ENCODE results near the gene KIT.

The KIT gene

DNA sequence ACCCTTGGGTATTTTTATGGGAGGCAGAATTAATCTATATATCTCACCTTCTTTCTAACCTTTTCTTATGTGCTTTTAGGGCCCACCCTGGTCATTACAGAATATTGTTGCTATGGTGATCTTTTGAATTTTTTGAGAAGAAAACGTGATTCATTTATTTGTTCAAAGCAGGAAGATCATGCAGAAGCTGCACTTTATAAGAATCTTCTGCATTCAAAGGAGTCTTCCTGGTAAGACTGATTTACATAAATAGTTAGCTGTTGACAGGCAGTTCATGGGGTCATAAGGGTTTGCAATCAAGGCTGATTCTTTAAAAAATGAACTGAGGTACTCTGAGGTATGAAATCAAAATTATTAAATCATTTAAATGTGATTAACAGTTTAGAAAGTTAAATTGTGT, 71.5 kb downstream of the KIT start:
- Mint-ChIP-seq H3K4me3 (no peak overlapping the region), H3K4me1 (no peaks in the 10 kb centered on the region), H3K27ac (no peak overlapping the region), H3K27me3 (no peaks in the 10 kb centered on the region), H3K9me3 (no peaks in the 10 kb centered on the region), H3K36me3 (no peaks in the 10 kb centered on the region)
- CTCF ChIA-PET = no interaction called here
- DNase-seq = no peak

DNA sequence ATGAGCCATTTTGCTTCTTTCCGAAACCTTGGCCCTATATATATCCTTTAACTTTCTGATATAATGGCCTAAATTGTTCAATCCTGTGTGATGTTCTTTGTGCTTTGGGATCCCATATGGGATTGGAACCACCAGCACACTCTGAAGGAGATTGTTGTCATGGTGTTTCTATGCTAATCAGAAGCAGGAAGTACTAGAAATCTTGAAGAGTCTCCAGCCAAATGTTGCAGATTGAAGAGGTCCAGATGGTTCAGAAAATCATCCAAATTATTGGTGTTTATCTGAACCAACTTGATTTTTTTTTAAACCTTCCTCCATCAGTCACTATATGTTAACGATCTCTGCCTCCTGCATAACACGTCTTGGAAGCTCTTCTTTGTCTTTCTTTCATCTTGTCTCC, 72.8 kb downstream of the KIT start:
- H3K27ac Mint-ChIP-seq = no peak overlapping the region

DNA sequence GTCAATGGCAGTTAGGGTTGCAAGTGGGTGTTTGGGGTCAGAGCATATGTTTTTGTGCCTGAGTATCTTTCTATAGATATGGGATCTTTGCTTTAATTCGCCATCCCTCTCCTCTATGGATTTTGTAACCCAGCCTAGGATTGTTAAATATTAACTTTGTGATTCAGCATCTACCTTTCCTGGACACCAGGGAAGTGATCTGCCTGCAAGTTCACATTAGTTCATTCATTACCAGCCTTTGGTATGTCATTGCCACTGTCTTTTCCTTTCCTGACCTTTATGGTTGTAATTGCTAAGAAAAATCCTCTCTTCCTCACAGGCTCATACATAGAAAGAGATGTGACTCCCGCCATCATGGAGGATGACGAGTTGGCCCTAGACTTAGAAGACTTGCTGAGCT, 73.8 kb downstream of the KIT start:
- Mint-ChIP-seq H3K9me3 (no peaks in the 10 kb centered on the region), H3K27me3 (no peaks in the 10 kb centered on the region), H3K4me3 (no peak overlapping the region), H3K27ac (no peak overlapping the region), H3K4me1 (no peaks in the 10 kb centered on the region), H3K36me3 (no peaks in the 10 kb centered on the region)
- no peak for DNase-seq
- CTCF ChIA-PET = no interaction called here

More for the DNA sequence above, 72.8 kb downstream of the KIT start:
- DNase-seq = no peak
- Mint-ChIP-seq H3K27me3 (no peaks in the 10 kb centered on the region), H3K36me3 (no peaks in the 10 kb centered on the region), H3K4me1 (no peaks in the 10 kb centered on the region), H3K9me3 (no peaks in the 10 kb centered on the region), H3K4me3 (no peak overlapping the region)
- CTCF ChIA-PET = no interaction called here

DNA sequence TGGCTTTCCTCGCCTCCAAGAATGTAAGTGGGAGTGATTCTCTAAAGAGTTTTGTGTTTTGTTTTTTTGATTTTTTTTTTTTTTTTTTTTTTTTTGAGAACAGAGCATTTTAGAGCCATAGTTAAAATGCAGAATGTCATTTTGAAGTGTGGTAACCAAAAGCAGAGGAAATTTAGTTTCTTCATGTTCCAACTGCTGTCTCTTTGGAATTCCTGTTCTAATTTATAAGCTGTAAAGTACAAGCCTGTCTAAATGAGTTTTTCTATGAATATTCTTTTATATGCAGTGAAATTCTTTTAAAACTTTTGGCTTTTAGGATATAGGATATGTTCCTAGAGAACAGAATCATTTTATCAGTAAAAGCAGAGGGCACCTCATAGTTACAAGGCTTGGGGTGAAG, 74.2 kb downstream of the KIT start:
- no peak overlapping the region for H3K4me3 Mint-ChIP-seq
- no peak for DNase-seq
- H3K4me1 Mint-ChIP-seq = no peaks in the 10 kb centered on the region
- no peaks in the 10 kb centered on the region for H3K27me3 Mint-ChIP-seq
- CTCF ChIA-PET = no interaction called here
- H3K36me3 Mint-ChIP-seq = no peaks in the 10 kb centered on the region
- H3K27ac Mint-ChIP-seq = no peak overlapping the region
- no peaks in the 10 kb centered on the region for H3K9me3 Mint-ChIP-seq

DNA sequence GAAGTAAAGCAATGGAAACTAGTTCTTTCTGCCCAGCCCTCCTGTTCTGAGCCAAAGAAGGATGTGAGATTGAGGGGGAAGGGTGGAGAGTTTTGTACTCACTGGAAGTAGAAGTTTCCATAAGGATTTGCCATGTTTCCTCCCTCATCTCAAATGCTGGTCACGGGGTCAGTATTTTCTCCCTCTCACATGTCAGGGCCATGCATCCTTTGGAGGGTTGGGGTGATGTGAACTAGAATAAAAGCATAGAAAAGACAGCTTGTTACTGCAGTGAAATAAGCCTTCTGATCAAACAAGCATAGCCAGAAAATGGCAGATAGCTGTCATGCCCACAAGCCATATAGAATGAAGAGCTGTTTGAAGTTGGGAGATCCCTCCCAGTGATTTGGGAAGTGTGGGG, 79.7 kb downstream of the KIT start:
- H3K27me3 Mint-ChIP-seq = no peaks in the 10 kb centered on the region
- no peak overlapping the region for H3K4me3 Mint-ChIP-seq
- no peak overlapping the region for H3K27ac Mint-ChIP-seq
- H3K4me1 Mint-ChIP-seq = no peaks in the 10 kb centered on the region
- no peaks in the 10 kb centered on the region for H3K36me3 Mint-ChIP-seq
- DNase-seq = no peak
- CTCF ChIA-PET = no interaction called here
- no peaks in the 10 kb centered on the region for H3K9me3 Mint-ChIP-seq

DNA sequence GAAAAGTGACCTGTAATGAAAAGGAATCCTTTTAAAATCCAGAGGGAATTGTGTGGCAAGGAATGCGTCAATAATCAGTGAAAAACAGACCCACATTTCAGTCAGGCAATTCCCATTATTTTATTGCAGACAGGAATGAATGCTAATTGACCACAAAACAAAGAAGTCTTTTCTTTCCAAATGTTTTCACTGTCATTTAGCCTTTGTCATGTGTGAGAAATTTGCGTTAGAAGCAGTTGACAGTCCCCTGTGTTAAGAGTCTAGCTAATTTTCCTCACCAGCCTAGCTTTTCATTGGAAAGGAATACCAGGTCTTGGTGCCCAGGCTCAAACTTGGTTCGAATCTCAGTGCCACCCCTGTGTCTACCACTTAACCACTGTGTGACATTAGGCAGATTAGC, 83.4 kb downstream of the KIT start:
- Mint-ChIP-seq H3K27me3 (no peaks in the 10 kb centered on the region), H3K9me3 (peaks cover 2% of the 10 kb centered on the region), H3K4me3 (no peak overlapping the region), H3K36me3 (no peaks in the 10 kb centered on the region), H3K27ac (no peak overlapping the region), H3K4me1 (no peaks in the 10 kb centered on the region)
- CTCF ChIA-PET = interaction anchor here (0.9 kb wide), 1 partner anchor 200 kb away, joined by 3 read pairs; no protein-coding TSS in a partner anchor
- no peak for DNase-seq

DNA sequence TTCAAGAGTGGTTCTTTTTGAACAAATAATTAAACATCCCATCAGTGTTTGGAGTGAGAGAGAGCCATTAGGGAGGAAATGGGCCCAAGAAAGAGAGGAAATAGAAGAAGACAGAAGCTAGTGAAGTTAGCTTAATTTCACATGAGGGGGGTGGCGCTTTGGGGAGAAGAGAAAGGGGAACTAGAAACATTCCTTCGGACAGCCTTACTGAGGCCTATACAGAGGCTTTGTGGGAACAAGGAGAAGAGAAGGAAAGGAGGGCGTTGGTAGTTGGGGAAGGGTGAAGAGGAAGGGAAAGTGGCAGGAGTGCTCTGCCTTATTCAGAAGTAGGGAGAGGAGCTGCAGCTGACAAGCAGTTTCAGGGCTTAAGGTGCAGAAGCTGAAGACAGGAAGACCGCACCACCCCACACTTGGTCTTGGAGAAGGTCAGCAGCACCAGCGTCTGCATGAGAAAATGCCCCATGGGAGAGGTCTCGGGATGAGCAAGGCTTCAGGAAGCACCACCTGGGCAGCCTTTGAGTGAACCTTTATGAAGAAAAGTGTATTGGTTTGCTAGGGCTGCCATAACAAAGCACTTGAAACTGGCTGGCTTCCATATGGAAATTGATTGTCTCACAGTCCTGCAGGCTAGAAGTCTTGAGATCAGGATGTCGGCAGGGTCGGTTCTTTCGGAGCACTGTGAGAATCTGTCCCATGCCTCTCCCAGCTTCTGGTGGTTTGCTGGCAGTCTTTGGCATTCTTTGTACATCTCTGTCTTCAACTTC, 85.1 kb downstream of the KIT start:
- Mint-ChIP-seq H3K27me3 (no peaks in the 10 kb centered on the region), H3K36me3 (no peaks in the 10 kb centered on the region), H3K27ac (no peak overlapping the region), H3K4me1 (no peaks in the 10 kb centered on the region), H3K9me3 (peaks cover 2% of the 10 kb centered on the region), H3K4me3 (no peak overlapping the region)
- CTCF ChIA-PET = no interaction called here
- no peak for DNase-seq

DNA sequence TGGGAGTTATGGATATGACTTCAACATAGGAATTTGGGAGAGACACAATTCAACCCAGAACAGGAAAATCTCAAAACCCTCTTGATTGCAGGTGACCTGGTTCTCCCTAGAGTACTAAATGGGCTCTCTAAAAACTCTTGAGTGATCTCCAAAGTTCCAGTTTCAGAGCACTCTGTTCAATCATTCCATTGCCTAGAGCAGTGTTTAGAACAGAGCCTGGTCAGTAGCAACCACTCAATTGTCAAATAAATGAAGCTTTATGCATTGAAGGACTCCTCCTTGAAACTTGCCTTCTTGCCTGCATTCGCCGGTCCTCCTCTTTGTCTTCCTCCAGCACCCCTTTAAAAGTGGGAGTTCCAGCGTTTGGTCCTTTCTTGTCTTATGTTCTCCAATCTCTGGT, 85.8 kb downstream of the KIT start:
- CTCF ChIA-PET = no interaction called here
- Mint-ChIP-seq H3K36me3 (no peaks in the 10 kb centered on the region), H3K27ac (no peak overlapping the region), H3K27me3 (no peaks in the 10 kb centered on the region), H3K9me3 (peaks cover 2% of the 10 kb centered on the region), H3K4me1 (no peaks in the 10 kb centered on the region), H3K4me3 (no peak overlapping the region)
- DNase-seq = no peak

DNA sequence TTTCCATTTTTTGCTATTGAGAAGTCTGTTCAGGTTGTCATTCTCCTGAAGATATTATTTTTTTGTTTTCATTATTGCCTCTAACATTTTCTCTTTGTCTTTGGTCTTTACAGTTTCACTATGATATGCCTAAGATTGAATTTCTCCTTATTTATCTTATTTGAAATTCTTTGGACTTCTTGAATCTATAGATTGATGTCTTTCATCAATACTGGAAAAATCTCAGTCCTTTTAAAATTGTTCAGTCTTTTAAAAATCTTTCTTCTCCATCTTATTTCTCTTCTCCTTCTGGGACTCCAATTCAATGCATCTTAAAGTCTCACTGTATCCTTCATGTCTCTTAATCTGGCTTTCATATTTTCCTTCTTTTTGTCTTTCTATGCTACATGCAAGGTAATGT, 86.7 kb downstream of the KIT start:
- CTCF ChIA-PET = no interaction called here
- DNase-seq = no peak
- H3K4me1 Mint-ChIP-seq = no peaks in the 10 kb centered on the region
- H3K27me3 Mint-ChIP-seq = no peaks in the 10 kb centered on the region
- H3K36me3 Mint-ChIP-seq = no peaks in the 10 kb centered on the region
- H3K4me3 Mint-ChIP-seq = no peak overlapping the region
- H3K9me3 Mint-ChIP-seq = peaks cover 2% of the 10 kb centered on the region
- no peak overlapping the region for H3K27ac Mint-ChIP-seq

DNA sequence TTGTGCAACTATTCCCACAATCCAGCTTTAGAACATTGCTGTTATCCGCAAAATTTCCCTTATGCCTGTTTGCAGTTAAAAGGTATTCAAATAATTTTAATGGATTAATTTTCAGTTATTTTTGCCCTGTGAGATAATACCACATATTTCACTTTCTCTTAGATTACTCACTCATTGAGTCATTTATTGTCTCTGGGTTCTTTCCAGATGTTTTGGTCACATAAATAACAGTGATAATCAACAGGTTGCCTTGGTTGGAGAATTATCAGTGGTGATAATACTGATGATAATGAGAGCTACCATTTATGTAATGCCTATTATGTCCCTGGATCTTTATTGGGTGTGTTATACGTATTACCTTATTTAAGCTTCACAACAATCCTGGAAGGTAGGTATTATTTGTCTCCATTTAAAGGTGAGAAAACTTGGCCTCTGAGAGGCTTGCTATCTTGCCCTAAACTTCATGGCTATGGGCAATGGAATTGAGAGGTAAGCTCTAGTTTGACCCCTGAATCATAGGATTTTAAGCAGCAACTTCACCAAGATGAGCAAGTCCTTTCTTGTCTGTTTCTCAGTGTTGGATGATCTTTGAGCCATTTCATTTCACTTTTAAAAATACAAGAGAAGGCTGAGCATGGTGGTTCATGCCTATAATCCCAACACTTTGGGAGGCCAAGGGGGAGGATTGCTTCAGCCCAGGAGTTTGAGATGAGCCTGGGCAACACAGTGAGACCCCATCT, 87.4 kb downstream of the KIT start:
- no peaks in the 10 kb centered on the region for H3K27me3 Mint-ChIP-seq
- DNase-seq = no peak
- no peak overlapping the region for H3K27ac Mint-ChIP-seq
- no peaks in the 10 kb centered on the region for H3K36me3 Mint-ChIP-seq
- CTCF ChIA-PET = no interaction called here
- no peaks in the 10 kb centered on the region for H3K4me1 Mint-ChIP-seq
- H3K9me3 Mint-ChIP-seq = peaks cover 2% of the 10 kb centered on the region
- H3K4me3 Mint-ChIP-seq = no peak overlapping the region

DNA sequence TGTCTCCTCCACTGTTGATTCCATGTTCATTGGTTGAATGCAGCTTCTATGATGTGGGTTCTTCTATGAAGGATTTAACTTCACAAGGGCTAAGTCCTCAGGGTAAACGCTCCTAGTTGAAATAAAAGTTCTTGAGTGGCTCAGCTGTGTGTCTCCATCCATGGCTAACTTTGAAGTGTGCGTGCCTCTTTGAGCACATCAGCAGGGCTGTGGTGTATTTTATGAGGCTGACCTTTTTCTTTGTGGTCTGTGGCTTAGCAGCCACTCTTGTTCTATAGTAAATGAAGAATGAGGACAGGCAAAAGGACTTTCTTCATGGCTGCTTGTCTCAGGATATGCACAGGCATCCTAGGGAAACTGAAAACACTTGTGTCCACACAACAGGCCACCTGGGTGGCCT, 88.5 kb downstream of the KIT start:
- no peaks in the 10 kb centered on the region for H3K36me3 Mint-ChIP-seq
- H3K4me3 Mint-ChIP-seq = no peak overlapping the region
- peaks cover 2% of the 10 kb centered on the region for H3K9me3 Mint-ChIP-seq
- CTCF ChIA-PET = no interaction called here
- no peak for DNase-seq
- H3K27me3 Mint-ChIP-seq = no peaks in the 10 kb centered on the region
- no peak overlapping the region for H3K27ac Mint-ChIP-seq
- no peaks in the 10 kb centered on the region for H3K4me1 Mint-ChIP-seq

DNA sequence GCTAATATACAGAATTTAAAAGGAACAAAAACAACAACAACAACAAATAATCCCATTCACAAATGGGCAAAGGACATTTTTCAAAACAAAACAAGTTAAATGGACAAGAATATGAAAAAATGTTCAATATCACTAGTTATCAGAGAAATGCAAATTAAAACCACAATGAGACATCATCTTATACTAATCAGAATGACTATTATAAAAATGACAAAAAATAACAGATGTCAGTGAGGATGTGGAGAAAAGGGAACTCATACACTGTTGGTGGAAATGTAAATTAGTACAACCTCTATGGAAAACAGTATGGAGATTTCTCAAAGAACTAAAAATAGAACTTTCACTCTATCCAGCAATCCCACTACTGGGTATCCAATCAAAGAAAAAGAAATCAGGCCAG, 92.6 kb downstream of the KIT start:
- H3K4me3 Mint-ChIP-seq = no peak overlapping the region

DNA sequence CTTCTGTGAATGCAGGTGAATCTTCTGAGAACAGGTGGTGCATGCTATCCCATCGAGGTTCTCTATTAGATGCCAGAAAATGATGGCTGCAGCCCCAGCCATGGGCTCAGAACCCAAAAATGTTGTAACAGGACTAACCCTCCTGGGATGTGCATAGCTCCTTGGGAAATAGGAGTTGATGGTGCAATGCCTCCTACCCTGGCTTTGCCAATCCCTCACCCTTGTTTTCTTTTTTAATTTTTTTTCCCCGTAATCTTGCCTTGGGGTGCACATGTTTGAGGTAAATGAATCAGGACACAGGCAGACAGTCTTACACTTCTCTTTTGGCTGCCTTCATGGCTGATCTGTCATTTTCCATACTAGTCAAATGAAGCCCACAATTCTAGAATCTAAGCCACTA, 96.6 kb downstream of the KIT start:
- Mint-ChIP-seq H3K27me3 (no peaks in the 10 kb centered on the region), H3K4me1 (no peaks in the 10 kb centered on the region), H3K27ac (no peak overlapping the region), H3K9me3 (no peaks in the 10 kb centered on the region), H3K36me3 (no peaks in the 10 kb centered on the region), H3K4me3 (no peak overlapping the region)
- DNase-seq = no peak
- CTCF ChIA-PET = no interaction called here

More for the DNA sequence above, 92.6 kb downstream of the KIT start:
- no peak for DNase-seq
- CTCF ChIA-PET = interaction anchor here (0.8 kb wide), 1 partner anchor 33 kb away, joined by 3 read pairs; no protein-coding TSS in a partner anchor
- H3K27me3 Mint-ChIP-seq = no peaks in the 10 kb centered on the region
- no peak overlapping the region for H3K27ac Mint-ChIP-seq
- H3K36me3 Mint-ChIP-seq = no peaks in the 10 kb centered on the region
- no peaks in the 10 kb centered on the region for H3K9me3 Mint-ChIP-seq
- H3K4me1 Mint-ChIP-seq = no peaks in the 10 kb centered on the region

DNA sequence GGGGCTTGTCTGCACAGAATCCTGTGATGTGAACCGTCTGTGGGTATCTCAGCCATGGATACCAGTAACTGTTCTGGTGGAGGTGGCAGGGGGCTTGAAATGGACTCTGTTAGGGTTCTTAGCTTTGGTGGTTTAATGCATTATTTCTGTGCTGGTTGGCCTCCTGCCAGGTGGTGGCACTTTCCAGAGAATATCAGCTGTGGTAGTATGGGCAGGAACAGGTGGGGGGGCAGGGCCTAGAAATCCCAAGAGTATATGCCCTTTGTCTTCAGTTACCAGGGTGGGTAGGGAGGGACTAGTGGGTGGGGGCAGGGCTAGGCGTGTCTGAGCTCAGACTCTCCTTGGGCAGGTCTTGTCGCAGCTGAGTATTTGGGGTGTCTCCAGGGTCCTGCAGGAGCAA, 106.7 kb downstream of the KIT start:
- Mint-ChIP-seq H3K4me1 (no peaks in the 10 kb centered on the region), H3K27ac (no peak overlapping the region), H3K9me3 (no peaks in the 10 kb centered on the region), H3K36me3 (no peaks in the 10 kb centered on the region), H3K27me3 (no peaks in the 10 kb centered on the region), H3K4me3 (no peak overlapping the region)
- CTCF ChIA-PET = no interaction called here
- no peak for DNase-seq

DNA sequence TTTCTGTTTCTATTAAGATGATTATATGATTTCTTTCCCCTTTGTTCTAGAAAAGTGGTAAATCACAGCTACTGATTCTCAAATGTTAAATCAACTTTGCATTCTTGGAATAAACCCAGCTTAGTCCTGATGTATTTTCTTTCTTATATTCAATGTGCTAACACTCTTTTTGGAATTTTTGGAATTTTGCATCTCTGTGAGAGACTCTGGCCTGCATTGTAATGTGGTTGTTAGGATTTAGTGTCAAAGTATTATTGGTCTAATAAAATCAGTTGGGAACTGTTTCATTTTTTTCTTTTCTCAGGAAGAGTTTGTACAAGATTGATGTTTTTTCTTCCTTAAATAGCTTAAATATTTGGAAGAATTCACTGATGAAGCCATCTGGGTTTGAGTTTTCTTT, 109.6 kb downstream of the KIT start:
- Mint-ChIP-seq H3K9me3 (no peaks in the 10 kb centered on the region), H3K4me3 (no peak overlapping the region), H3K4me1 (no peaks in the 10 kb centered on the region), H3K36me3 (no peaks in the 10 kb centered on the region), H3K27ac (no peak overlapping the region), H3K27me3 (peaks cover 3% of the 10 kb centered on the region)
- DNase-seq = no peak
- CTCF ChIA-PET = no interaction called here

Data from activated naive CD4-positive, alpha-beta T cell treated with anti-CD3 and anti-CD28 coated beads, Interleukin-2, amount 10 ng/mL, durations not matched to agents 7 days and 5 days (primary cell).